ENCODE data around the gene PLXND1.
A peak's percentile ranks its signal among the peaks of the same experiment; 100 is the strongest.

PLXND1 gene

DNA sequence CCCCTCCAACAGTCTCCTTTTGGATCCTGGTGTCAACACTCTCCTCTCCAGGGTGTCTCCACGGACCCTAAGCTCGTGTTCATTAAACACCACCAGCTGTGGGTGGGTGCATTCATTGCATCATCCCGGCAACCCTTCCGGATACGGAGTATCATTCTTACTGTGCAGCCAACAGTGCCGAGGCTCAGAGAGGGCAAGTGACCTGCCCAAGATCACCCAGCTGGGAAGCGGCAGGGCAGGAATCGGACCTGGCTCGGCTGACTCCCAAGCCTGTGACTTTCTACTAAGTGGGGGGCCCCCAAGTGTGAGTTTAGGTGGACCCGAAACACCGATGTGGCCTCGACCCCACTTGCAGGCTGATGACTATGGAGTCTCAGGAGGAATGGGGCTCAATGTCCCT is 43.1 kb downstream of the PLXND1 start:
- no peak for DNase-seq

- DNase-seq = no peak
These were observed 43.7 kb downstream of the PLXND1 start for GRCh38 chr3:129562803-129563202.

- DNase-seq = no peak
These were observed 44.7 kb downstream of the PLXND1 start for GRCh38 chr3:129561619-129562248.

- DNase-seq = peak in 8 of 14 donors; percentile 29 to 79 (median 36)
These were observed 45.4 kb downstream of the PLXND1 start for GRCh38 chr3:129560911-129561594.

DNA sequence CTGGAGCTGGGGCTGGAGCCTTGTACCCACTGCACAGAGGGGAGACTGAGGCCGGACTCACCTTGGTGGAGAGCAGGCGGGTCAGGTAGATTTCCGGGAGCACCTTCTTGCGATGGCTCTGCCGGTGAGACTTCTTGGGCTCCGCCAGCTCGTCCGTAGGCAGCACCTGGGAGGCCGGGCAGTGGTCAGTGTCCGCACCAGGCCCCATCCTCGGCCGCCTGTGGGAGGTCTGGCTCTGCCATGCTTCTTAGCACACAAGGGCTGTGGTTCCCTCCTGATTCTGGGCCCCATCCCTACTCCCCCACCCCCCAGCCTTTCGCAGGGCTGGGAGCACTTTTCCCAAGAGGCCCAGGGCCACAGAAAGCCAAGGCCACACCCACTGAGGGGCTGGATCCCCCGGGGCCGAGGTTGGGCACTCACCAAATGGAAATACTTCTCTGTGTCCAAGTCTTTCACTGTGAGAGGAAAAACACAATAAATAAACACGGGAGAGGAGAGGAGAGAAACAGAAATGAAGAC is 46.1 kb downstream of the PLXND1 start:
- DNase-seq = peak in 3 of 14 donors; percentile 11 to 45 (median 41)

DNA sequence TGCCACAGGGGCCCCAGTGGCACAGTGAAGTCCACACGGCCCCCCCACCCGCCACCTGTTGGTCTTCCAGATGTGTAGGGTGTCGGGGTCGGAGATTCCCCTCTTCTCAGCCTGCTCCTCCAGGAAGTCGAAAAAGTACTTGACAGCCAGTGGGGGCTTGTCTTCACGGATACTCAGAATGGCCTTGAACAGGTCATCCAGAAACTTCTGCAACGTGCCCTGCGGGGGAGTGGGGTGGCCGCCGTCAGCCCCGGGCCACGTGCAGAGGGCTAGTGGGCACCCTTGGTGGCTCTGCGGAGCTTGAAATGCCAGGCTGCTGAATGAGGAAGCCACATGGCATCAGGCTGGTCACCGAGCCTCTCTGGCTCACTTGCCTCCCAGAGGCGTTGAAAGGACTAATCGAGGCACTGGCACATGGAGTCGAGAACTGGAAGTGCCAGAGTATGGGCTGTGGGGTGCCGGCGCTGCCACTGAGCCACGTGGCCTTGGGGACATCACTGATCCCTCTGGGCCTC is 46.9 kb downstream of the PLXND1 start:
- DNase-seq = no peak

DNA sequence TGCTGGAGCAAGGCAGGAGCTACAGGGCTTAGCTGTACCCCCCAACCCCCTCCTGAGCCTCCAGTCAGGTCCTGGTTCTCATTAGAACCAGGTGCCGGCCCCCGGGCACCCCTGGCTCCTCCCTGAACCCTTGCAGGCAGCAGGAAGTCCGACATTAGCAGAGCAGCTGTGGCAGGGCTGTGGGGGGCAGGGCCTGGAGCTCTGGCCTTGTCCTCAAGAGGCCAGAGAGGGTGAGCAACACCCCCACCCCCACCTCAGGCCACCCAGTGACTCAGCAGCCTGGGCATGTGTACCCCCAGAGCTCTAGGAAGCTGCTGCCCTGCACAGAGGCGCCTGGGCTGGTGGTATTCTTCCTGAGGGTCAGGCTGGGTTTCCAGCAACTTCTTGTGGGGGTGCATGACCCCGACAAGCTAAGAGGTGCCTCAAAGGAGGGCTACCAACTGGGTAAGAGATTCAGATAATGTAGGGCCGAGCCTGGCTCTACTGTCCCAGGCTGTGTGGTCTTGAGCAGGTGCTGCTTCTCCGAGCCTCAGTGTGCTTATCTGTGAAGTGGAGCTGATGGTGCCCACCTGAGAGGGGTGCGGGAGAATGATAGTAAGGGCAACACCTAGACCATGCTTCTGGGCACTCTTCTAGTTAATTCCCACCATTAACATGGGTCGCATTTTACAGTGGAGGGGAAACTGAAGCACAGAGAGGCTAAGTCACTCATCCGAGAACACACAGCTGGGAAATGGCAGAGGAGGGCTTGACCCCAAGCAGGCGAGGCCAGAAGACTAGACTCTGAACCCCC is 47.5 kb downstream of the PLXND1 start:
- peak in 1 of 14 donors; percentile 58 for DNase-seq

DNA sequence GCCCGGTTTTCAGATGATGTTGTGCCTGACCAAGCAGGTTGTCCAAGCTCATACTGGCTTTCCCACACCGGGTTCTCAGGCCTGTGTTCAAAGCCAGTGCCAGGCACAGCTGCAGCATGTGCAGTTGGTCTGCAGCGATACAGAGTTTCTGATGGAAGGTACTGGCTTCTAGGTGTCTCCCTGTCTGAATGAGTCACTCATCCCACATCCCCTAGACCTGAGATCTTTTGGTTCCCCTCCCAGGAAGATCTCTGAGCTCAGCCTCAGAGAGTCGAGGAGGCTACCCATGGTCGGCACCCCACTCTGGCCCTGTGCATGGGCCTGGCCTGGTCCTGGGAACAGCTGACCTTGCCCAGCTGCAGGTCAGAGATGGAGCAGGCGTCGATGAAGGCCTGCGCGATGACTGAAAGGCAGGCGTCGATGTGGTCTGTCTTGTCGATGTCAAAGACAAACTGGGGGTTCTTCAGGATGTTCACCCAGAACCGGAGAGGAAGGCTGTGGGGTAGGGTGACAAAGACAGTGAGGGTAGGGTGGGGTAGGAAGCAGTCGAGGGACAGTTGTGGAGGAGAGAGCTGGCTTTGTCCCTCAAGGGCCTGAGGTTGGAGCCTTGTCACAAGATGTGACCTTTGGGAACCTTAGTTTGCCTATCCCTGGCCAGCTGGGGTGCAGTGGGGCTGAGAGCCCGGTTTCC is 48.2 kb downstream of the PLXND1 start:
- DNase-seq = no peak

GRCh38 chr3:129557548-129557894 is 49.0 kb downstream of the PLXND1 start:
- DNase-seq = no peak

- no peak for DNase-seq
These were observed 49.5 kb downstream of the PLXND1 start for GRCh38 chr3:129556890-129557547.

GRCh38 chr3:129556358-129556695 is 50.1 kb downstream of the PLXND1 start:
- no peak for DNase-seq

GRCh38 chr3:129555616-129556357 is 50.7 kb downstream of the PLXND1 start:
- DNase-seq = no peak

DNA sequence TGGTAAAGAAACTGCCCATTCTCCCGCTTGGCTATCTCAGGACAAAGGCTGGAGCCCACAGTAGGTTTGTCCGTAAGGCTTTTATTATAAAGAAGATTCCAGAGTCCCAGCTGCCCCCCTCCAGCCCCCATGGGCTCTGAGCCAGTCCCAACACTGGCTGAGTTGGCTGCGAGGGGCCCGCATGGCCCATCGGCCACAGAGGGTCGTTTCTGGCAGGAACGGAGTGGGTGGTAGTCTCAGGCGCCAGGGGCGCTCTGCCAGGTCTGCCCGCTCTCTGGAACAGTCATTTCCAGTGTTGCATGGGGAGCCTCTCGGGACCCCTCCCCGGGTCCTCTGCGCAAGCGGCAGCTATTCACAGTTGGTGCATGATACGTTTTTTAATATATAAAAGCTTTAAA is 51.3 kb downstream of the PLXND1 start:
- peak in 1 of 14 donors; percentile 9 for DNase-seq

DNA sequence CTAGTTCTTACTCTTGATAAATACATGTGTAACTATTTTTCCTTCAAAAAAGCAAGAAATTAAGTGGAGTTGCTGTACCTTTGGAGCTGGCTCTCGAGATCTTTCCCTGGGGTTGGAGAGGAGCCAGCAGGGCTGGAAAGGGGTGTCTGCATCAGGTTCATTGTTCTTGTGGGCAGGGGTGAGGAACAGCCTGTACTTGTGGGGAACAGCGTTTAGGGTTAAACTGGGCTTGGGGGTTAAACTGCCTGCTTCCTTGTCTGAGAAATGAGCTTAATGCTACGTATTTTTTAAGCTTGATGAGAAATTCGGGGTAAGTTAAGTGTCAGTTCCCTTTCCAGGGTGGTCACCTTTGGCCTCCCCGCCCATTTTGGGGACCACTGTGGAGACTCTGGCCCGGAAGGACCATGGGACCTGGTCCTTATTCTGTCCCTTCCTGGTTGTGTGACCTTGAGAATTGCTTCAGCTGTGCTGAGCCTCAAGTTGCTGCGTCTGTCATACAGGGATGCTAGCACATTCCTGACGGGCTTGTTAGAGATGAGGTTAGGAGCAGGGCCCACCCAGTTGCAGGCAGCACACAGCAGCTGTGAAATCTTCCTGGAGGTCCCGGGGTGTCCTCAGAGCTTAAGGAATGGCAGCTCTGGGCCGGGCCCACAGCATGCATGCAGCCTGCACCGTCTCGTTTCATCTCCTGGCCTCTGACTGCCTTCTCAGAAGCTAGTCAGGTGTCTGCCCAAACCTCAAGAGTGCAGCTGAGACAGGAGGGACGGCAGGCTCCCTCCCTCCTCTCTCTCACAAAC is 51.9 kb downstream of the PLXND1 start:
- DNase-seq = no peak

- no peak for DNase-seq
These were observed 52.8 kb downstream of the PLXND1 start for GRCh38 chr3:129553719-129554118.

GRCh38 chr3:129553171-129553570 is 53.3 kb downstream of the PLXND1 start:
- DNase-seq = no peak

DNA sequence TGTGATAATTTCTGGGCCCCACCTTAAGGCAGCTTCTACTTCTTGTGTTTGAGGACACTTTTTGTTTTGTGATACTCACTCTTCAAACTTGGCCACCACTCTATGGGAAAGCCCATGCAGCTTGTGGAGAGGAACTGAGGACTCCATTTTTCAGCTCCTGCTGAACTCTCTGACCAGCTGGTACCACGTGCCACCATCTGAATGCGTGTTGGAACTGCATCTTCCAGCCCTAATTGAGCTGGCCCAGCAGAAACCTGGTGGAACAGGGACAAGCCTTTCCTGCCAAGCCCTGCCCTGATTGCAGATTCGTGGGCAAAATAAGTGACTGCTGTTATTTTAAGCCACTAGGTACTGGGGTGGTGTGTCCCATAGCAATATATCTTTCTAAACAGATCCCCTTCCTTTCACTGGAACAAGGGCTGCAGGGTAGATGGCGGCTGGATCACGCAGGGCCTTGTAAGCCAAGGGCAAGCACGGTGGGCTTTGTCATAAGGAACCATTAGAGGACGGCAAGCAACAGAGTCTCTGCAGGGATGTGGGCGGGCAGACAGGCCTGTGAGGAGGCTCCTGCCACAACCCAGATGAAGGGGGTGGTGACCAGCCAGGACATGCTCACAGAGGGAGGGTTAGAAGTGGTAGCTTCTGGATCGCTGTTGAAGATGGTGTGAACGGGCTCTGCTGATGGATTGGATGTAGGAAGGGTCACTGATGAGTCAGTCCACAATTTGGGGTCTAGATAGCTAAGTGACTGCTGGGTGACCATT is 54.0 kb downstream of the PLXND1 start:
- no peak for DNase-seq

GRCh38 chr3:129549805-129550204 is 56.7 kb downstream of the PLXND1 start:
- no peak for DNase-seq

DNA sequence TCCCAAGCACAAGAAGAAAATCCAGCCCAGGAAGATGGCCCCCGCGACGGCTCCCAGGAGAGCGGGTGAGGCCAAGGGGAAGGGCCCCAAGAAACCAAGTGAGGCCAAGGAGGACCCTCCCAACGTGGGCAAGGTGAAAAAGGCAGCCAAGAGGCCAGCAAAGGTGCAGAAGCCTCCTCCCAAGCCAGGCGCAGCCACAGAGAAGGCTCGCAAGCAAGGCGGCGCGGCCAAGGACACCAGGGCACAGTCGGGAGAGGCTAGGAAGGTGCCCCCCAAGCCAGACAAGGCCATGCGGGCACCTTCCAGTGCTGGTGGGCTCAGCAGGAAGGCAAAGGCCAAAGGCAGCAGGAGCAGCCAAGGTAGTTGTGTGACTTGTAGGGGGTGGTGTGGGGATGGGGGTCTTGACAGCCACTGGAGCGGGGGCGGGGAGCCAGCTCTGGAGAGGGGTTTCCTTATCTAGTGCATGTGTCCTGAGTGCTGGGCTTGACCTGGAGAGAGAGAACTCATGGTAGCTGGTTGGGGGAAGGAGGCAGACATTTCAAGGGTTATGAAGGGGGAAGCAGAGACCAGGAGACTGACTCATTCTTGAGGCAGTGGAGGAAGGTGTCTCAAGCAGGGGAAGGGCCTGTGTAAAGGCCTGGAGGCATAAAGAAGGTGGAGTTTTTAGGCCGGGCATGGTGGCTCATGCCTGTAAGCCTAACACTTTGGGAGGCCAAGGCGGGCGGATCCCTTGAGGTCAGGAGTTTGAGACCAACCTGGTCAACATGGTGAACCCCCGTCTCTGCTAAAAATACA is 57.3 kb downstream of the PLXND1 start:
- no peak for DNase-seq
